ENCODE data around the gene TSPAN11.

TSPAN11 gene

DNA sequence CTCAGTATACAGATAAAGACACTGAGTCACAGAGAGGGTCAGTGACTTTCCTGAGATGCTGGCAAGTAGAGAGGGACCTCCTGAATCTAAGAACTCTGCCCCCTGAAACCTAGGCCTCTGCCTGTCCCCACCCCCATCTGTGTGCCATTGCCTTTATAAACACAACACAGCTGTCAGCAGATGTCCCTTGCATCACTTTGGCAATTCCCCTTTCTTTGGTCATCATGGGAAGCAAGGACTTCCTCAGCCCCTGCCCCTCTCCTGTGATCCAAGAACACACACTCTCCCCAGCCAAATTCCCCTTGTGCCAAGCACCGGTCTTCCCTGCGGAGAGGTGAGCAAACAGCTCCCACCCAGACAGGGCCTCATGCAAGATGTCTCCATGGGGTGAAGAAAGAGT, 8.3 kb downstream of the TSPAN11 start:
- H4K8ac ChIP-seq (ENCODE audit: low read depth, low read length): no peak overlapping the region
- H2BK5ac ChIP-seq (ENCODE audit: low read length): no peak overlapping the region
- H3K79me1 ChIP-seq (ENCODE audit: low read depth, low read length): peaks cover 3% of the 10 kb centered on the region
- no peak overlapping the region for H4K91ac ChIP-seq (ENCODE audit: low read depth, low read length, poor library complexity)
- H3K27me3 ChIP-seq (ENCODE audit: control insufficient read depth in 3 of 3, insufficient read depth in 3 of 3, low read depth in 1 of 3, low read length in 3 of 3): no peaks in the 10 kb centered on the region
- H3K4me1 ChIP-seq (ENCODE audit: control insufficient read depth in 2 of 2, insufficient read depth in 1 of 2, low read depth in 1 of 2, low read length in 2 of 2): no peaks in the 10 kb centered on the region
- H3K36me3 ChIP-seq (replicated peaks in 1 of 2; ENCODE audit: control insufficient read depth in 2 of 2, insufficient read depth in 2 of 2, low read length in 2 of 2): peaks cover 3 to 7% of the 10 kb centered on the region in 2 donors
- H2AFZ ChIP-seq (ENCODE audit: low read length): no peak overlapping the region
- no peak overlapping the region for H3K14ac ChIP-seq (ENCODE audit: low read length)
- peaks cover 12 to 28% of the 10 kb centered on the region in 2 donors for H3K9me3 ChIP-seq (replicated peaks in 1 of 2; ENCODE audit: control insufficient read depth in 2 of 2, insufficient read depth in 1 of 2, low read depth in 1 of 2, low read length in 2 of 2)
- no peak overlapping the region for H3K4ac ChIP-seq (ENCODE audit: low read length)
- no peak overlapping the region for H2BK15ac ChIP-seq (ENCODE audit: low read length)
- H3K27ac ChIP-seq (replicated peaks; ENCODE audit: low read length): no peak overlapping the region
- no peak overlapping the region for H3K4me2 ChIP-seq (ENCODE audit: insufficient read depth, low read length, poor library complexity, severe bottlenecking)
- H3K18ac ChIP-seq (ENCODE audit: low read length): no peak overlapping the region
- no peak overlapping the region for H3K23ac ChIP-seq (ENCODE audit: low read depth, low read length, poor library complexity)
- no peak overlapping the region for H3K9ac ChIP-seq (ENCODE audit: low read depth, low read length, poor library complexity)
- no peak overlapping the region for H2BK12ac ChIP-seq (ENCODE audit: low read length)
- no peak overlapping the region for H2AK5ac ChIP-seq (ENCODE audit: low read depth, low read length)
- H3K4me3 ChIP-seq (ENCODE audit: low read length in 2 of 2): no peak overlapping the region
- WGBS, 2 donors (ENCODE audit: extremely low coverage in 2 of 2, insufficient read length in 2 of 2, insufficient replicate concordance in 1 of 2): no CpG with 5 or more reads among the region's 2 CpGs
- H2BK120ac ChIP-seq (ENCODE audit: low read depth, low read length): no peak overlapping the region
- no peak for DNase-seq (ENCODE audit: low spot score)

DNA sequence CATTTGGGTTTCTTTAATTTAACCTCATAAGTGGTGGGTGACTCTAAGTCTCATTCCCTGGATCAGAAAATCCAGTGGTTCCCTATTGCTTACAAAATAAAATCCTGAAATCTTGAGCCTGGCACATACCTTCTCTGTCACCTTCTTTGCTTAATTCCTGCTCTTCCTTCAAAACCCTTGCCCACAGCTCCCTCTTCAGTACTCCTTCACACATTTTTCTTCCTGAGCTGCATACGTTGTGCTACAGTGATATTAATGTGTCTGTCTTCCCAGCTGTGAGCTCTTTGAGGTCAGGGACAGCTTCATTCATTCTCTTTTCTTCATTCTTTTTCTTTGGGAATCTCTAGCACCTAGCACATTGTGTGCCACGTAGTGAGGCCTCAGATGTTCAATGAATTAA, 9.5 kb downstream of the TSPAN11 start:
- H3K36me3 ChIP-seq (replicated peaks in 1 of 2; ENCODE audit: control insufficient read depth in 2 of 2, insufficient read depth in 2 of 2, low read length in 2 of 2): peaks cover 3 to 7% of the 10 kb centered on the region in 2 donors
- no peak overlapping the region for H3K4ac ChIP-seq (ENCODE audit: low read length)
- no peak overlapping the region for H2BK5ac ChIP-seq (ENCODE audit: low read length)
- H4K8ac ChIP-seq (ENCODE audit: low read depth, low read length): no peak overlapping the region
- H3K18ac ChIP-seq (ENCODE audit: low read length): no peak overlapping the region
- no peak overlapping the region for H3K14ac ChIP-seq (ENCODE audit: low read length)
- H3K9me3 ChIP-seq (replicated peaks in 1 of 2; ENCODE audit: control insufficient read depth in 2 of 2, insufficient read depth in 1 of 2, low read depth in 1 of 2, low read length in 2 of 2): peaks cover 12 to 28% of the 10 kb centered on the region in 2 donors
- H2BK15ac ChIP-seq (ENCODE audit: low read length): no peak overlapping the region
- no peak overlapping the region for H3K9ac ChIP-seq (ENCODE audit: low read depth, low read length, poor library complexity)
- no CpG with 5 or more reads among the region's 2 CpGs for WGBS, 2 donors (ENCODE audit: extremely low coverage in 2 of 2, insufficient read length in 2 of 2, insufficient replicate concordance in 1 of 2)
- H3K79me1 ChIP-seq (ENCODE audit: low read depth, low read length): peaks cover 3% of the 10 kb centered on the region
- no peaks in the 10 kb centered on the region for H3K4me1 ChIP-seq (ENCODE audit: control insufficient read depth in 2 of 2, insufficient read depth in 1 of 2, low read depth in 1 of 2, low read length in 2 of 2)
- H2BK12ac ChIP-seq (ENCODE audit: low read length): no peak overlapping the region
- no peaks in the 10 kb centered on the region for H3K27me3 ChIP-seq (ENCODE audit: control insufficient read depth in 3 of 3, insufficient read depth in 3 of 3, low read depth in 1 of 3, low read length in 3 of 3)
- no peak overlapping the region for H3K4me3 ChIP-seq (ENCODE audit: low read length in 2 of 2)
- H3K27ac ChIP-seq (replicated peaks; ENCODE audit: low read length): no peak overlapping the region
- H2BK120ac ChIP-seq (ENCODE audit: low read depth, low read length): no peak overlapping the region
- H2AFZ ChIP-seq (ENCODE audit: low read length): no peak overlapping the region
- no peak overlapping the region for H2AK5ac ChIP-seq (ENCODE audit: low read depth, low read length)
- DNase-seq (ENCODE audit: low spot score): no peak
- no peak overlapping the region for H4K91ac ChIP-seq (ENCODE audit: low read depth, low read length, poor library complexity)
- H3K4me2 ChIP-seq (ENCODE audit: insufficient read depth, low read length, poor library complexity, severe bottlenecking): no peak overlapping the region
- H3K23ac ChIP-seq (ENCODE audit: low read depth, low read length, poor library complexity): no peak overlapping the region

DNA sequence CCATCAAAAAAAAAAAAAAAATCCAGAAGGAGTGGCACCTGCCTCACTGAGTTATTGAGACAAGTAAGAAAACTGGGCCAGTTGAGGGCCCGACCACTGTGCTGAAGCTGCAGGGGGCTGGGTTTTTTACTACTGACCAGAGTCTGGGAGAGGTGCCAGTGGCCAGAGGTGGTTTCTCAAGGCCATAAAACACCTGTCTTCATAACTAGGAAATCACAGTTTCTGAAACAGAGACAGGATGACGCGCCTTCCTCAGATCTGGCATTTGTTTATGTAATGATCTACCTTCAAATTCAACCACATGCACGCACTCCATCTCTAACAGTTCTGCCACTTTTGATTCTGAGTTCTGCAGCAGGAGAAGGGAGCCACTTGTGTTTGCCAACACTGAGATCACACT, 12.7 kb downstream of the TSPAN11 start:
- H3K79me1 ChIP-seq (ENCODE audit: low read depth, low read length): peaks cover 3% of the 10 kb centered on the region
- H3K27me3 ChIP-seq (ENCODE audit: control insufficient read depth in 3 of 3, insufficient read depth in 3 of 3, low read depth in 1 of 3, low read length in 3 of 3): no peaks in the 10 kb centered on the region
- no peak overlapping the region for H3K18ac ChIP-seq (ENCODE audit: low read length)
- no peak overlapping the region for H2AK5ac ChIP-seq (ENCODE audit: low read depth, low read length)
- H3K4me1 ChIP-seq (ENCODE audit: control insufficient read depth in 2 of 2, insufficient read depth in 1 of 2, low read depth in 1 of 2, low read length in 2 of 2): no peaks in the 10 kb centered on the region
- no peak overlapping the region for H2BK12ac ChIP-seq (ENCODE audit: low read length)
- H2BK5ac ChIP-seq (ENCODE audit: low read length): no peak overlapping the region
- no peak overlapping the region for H3K23ac ChIP-seq (ENCODE audit: low read depth, low read length, poor library complexity)
- no peak overlapping the region for H3K27ac ChIP-seq (replicated peaks; ENCODE audit: low read length)
- no peak overlapping the region for H3K9ac ChIP-seq (ENCODE audit: low read depth, low read length, poor library complexity)
- H3K36me3 ChIP-seq (replicated peaks in 1 of 2; ENCODE audit: control insufficient read depth in 2 of 2, insufficient read depth in 2 of 2, low read length in 2 of 2): peaks cover 1 to 4% of the 10 kb centered on the region in 2 donors
- no peak overlapping the region for H3K14ac ChIP-seq (ENCODE audit: low read length)
- no peak overlapping the region for H3K4ac ChIP-seq (ENCODE audit: low read length)
- no peak overlapping the region for H2BK120ac ChIP-seq (ENCODE audit: low read depth, low read length)
- DNase-seq (ENCODE audit: low spot score): no peak
- H3K4me2 ChIP-seq (ENCODE audit: insufficient read depth, low read length, poor library complexity, severe bottlenecking): no peak overlapping the region
- no peak overlapping the region for H2BK15ac ChIP-seq (ENCODE audit: low read length)
- WGBS, 2 donors (ENCODE audit: extremely low coverage in 2 of 2, insufficient read length in 2 of 2, insufficient replicate concordance in 1 of 2): no CpG with 5 or more reads among the region's 4 CpGs
- no peak overlapping the region for H3K4me3 ChIP-seq (ENCODE audit: low read length in 2 of 2)
- no peak overlapping the region for H4K91ac ChIP-seq (ENCODE audit: low read depth, low read length, poor library complexity)
- H3K9me3 ChIP-seq (replicated peaks in 1 of 2; ENCODE audit: control insufficient read depth in 2 of 2, insufficient read depth in 1 of 2, low read depth in 1 of 2, low read length in 2 of 2): peaks cover 6 to 18% of the 10 kb centered on the region in 2 donors
- H2AFZ ChIP-seq (ENCODE audit: low read length): no peak overlapping the region
- H4K8ac ChIP-seq (ENCODE audit: low read depth, low read length): no peak overlapping the region

DNA sequence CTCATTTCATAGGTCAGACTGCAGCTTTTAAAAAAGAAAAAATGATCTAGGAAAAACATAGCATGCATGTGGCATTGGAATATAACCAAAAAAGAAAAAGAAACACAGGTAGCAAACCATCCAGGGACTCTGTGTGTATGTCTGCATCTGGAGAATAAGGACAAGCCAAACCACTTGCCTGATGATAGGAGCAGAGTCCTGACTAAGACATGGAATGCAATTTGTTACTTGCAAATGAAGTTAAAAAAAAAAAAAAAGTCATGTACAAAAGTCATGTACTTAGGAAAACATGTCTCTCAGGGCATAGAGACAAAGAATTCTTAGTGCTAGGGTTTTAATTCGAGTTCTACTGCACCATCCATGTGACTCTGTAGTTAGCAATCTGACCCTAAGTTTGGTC, 15.9 kb downstream of the TSPAN11 start:
- Histone ChIP-seq H3K18ac (ENCODE audit: low read length) (no peak overlapping the region), H3K14ac (ENCODE audit: low read length) (no peak overlapping the region), H3K4ac (ENCODE audit: low read length) (no peak overlapping the region), H2AK5ac (ENCODE audit: low read depth, low read length) (no peak overlapping the region), H3K4me1 (ENCODE audit: control insufficient read depth in 2 of 2, insufficient read depth in 1 of 2, low read depth in 1 of 2, low read length in 2 of 2) (no peaks in the 10 kb centered on the region), H3K9me3 (replicated peaks in 1 of 2; ENCODE audit: control insufficient read depth in 2 of 2, insufficient read depth in 1 of 2, low read depth in 1 of 2, low read length in 2 of 2) (peaks cover 0 to 10% of the 10 kb centered on the region in 2 donors), H2BK5ac (ENCODE audit: low read length) (no peak overlapping the region), H3K27ac (replicated peaks; ENCODE audit: low read length) (no peak overlapping the region), H2BK12ac (ENCODE audit: low read length) (no peak overlapping the region), H3K27me3 (ENCODE audit: control insufficient read depth in 3 of 3, insufficient read depth in 3 of 3, low read depth in 1 of 3, low read length in 3 of 3) (no peaks in the 10 kb centered on the region), H2AFZ (ENCODE audit: low read length) (no peak overlapping the region), H3K79me1 (ENCODE audit: low read depth, low read length) (peaks cover 3% of the 10 kb centered on the region), H3K23ac (ENCODE audit: low read depth, low read length, poor library complexity) (no peak overlapping the region), H4K91ac (ENCODE audit: low read depth, low read length, poor library complexity) (no peak overlapping the region), H2BK15ac (ENCODE audit: low read length) (no peak overlapping the region), H2BK120ac (ENCODE audit: low read depth, low read length) (no peak overlapping the region), H3K4me3 (ENCODE audit: low read length in 2 of 2) (no peak overlapping the region), H3K4me2 (ENCODE audit: insufficient read depth, low read length, poor library complexity, severe bottlenecking) (no peak overlapping the region), H3K9ac (ENCODE audit: low read depth, low read length, poor library complexity) (no peak overlapping the region), H3K36me3 (replicated peaks in 1 of 2; ENCODE audit: control insufficient read depth in 2 of 2, insufficient read depth in 2 of 2, low read length in 2 of 2) (peaks cover 0 to 4% of the 10 kb centered on the region in 2 donors), H4K8ac (ENCODE audit: low read depth, low read length) (no peak overlapping the region)
- WGBS, 2 donors (ENCODE audit: extremely low coverage in 2 of 2, insufficient read length in 2 of 2, insufficient replicate concordance in 1 of 2): no CpG with 5 or more reads among the region's 1 CpG
- DNase-seq (ENCODE audit: low spot score): no peak

Measured in neuronal stem cell (in vitro differentiated cells).